PC-9 (cell line): ENCODE results near the gene ARL2BP.

Source experiments
- EZH2 ChIP-seq: fragments of 200-600 bp; sonication (generic); IDR thresholded peaks from 2 replicates; pipeline ENCODE4 v1.8.0; 2017; ENCODE audit warnings: antibody characterized with exemption, low read depth
- TF ChIP-seq, protein P1 (sequence below): fragments of 200-600 bp; sonication (generic); conservative IDR thresholded peaks from 2 replicates; pipeline ENCODE4 v1.6.1; 2017; ENCODE audit warnings: mixed run types, antibody characterized with exemption, mild to moderate bottlenecking, moderate library complexity

DNA sequence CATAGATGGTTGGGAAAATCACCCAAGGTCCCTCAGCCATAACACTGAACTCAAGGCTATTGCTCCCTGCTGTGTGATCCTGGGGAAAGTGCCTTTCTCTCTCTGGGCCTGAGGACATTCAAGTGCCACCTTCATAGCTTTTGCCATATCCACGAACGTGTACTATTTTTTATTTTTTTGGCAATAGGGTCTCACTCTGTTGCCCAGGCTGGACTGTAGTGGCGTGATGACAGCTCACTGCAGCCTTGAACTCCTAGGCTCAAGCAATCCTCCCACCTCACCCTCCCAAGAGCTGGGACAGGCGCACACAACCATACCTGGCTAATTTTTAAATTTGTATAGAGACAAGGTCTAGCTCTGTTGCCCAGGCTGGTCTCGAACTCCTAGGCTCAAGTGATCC is 28.8 kb downstream of the ARL2BP start:
- TF ChIP-seq, protein P1, sequence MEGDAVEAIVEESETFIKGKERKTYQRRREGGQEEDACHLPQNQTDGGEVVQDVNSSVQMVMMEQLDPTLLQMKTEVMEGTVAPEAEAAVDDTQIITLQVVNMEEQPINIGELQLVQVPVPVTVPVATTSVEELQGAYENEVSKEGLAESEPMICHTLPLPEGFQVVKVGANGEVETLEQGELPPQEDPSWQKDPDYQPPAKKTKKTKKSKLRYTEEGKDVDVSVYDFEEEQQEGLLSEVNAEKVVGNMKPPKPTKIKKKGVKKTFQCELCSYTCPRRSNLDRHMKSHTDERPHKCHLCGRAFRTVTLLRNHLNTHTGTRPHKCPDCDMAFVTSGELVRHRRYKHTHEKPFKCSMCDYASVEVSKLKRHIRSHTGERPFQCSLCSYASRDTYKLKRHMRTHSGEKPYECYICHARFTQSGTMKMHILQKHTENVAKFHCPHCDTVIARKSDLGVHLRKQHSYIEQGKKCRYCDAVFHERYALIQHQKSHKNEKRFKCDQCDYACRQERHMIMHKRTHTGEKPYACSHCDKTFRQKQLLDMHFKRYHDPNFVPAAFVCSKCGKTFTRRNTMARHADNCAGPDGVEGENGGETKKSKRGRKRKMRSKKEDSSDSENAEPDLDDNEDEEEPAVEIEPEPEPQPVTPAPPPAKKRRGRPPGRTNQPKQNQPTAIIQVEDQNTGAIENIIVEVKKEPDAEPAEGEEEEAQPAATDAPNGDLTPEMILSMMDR = no peak
- TF ChIP-seq EZH2 = no peak
